Mammary epithelial cell (primary cell): ENCODE data around the gene TRABD2B.

ENCODE experiments used
- CTCF ChIP-seq, 2 donors: IDR thresholded peaks in 1 of 2; conservative IDR thresholded peaks in 1 of 2; 2 replicates each; pipeline ENCODE4 v1.5.1; 2011 to 2012; ENCODE audit warnings: inconsistent platforms in 2 of 2, low read length in 2 of 2, mild to moderate bottlenecking in 2 of 2, control low read depth in 1 of 2, low read depth in 1 of 2; ENCODE audit not compliant: insufficient read depth in 1 of 2; ENCODE audit errors: extremely low read depth in 1 of 2
- EZH2 ChIP-seq: IDR thresholded peaks from 2 replicates; pipeline ENCODE4 v1.6.1; 2012; ENCODE audit warnings: low read length, inconsistent platforms, borderline replicate concordance

GRCh38 chr1:47950471-47950870 lies 46.7 kb downstream of the TRABD2B start:
- TF ChIP-seq CTCF (conservative IDR thresholded peaks at IDR 0.05 in 1 of 2, IDR thresholded peaks at IDR 0.05 in 1 of 2; ENCODE audit: extremely low read depth in 1 of 2, insufficient read depth in 1 of 2, low read depth in 1 of 2, low read length in 2 of 2) (no peak), EZH2 (no peak)
